GM21723 (cell line): Measurements from ENCODE around the gene ADRA1B.
"Not testable (repeated sequence)": the region's sequence is repeated elsewhere in the genome, so short reads cannot be mapped to it uniquely, and the experiment has no call there.

Experiments used
- ATAC-seq: cut with Tn5 transposase; IDR thresholded peaks from one replicate; pipeline ENCODE4 v1.9.1; 2021; ENCODE audit warnings: mild to moderate bottlenecking, moderate library complexity; ENCODE audit not compliant: unreplicated experiment

ADRA1B gene

GRCh38 chr5:159965031-159965837, 49.0 kb downstream of the ADRA1B start:
- ATAC-seq = no peak

- ATAC-seq = not testable (repeated sequence)
Measured at GRCh38 chr5:159965838-159966128, 49.5 kb downstream of the ADRA1B start.

GRCh38 chr5:159969966-159970365, 53.7 kb downstream of the ADRA1B start:
- no peak for ATAC-seq

- no peak for ATAC-seq
Measured at GRCh38 chr5:159971038-159971437, 54.8 kb downstream of the ADRA1B start.

- no peak for ATAC-seq
Measured at GRCh38 chr5:159971514-159971913, 55.2 kb downstream of the ADRA1B start.

GRCh38 chr5:159971931-159972461, 55.7 kb downstream of the ADRA1B start:
- ATAC-seq = no peak

GRCh38 chr5:159972538-159973362, 56.5 kb downstream of the ADRA1B start:
- ATAC-seq = no peak

- no peak for ATAC-seq
Measured at GRCh38 chr5:159975462-159976019, 59.3 kb downstream of the ADRA1B start.

GRCh38 chr5:159976921-159977320, 60.6 kb downstream of the ADRA1B start:
- no peak for ATAC-seq

GRCh38 chr5:159978358-159978757, 62.1 kb downstream of the ADRA1B start:
- no peak for ATAC-seq

- ATAC-seq = no peak
Measured at GRCh38 chr5:159982421-159983173, 66.3 kb downstream of the ADRA1B start.

- ATAC-seq = peak; percentile 95
Measured at GRCh38 chr5:159987031-159987674, 70.9 kb downstream of the ADRA1B start.

- no peak for ATAC-seq
Measured at GRCh38 chr5:159990506-159990905, 74.2 kb downstream of the ADRA1B start.

GRCh38 chr5:159992566-159992965, 76.3 kb downstream of the ADRA1B start:
- ATAC-seq = no peak

GRCh38 chr5:159993194-159993593, 76.9 kb downstream of the ADRA1B start:
- no peak for ATAC-seq

- no peak for ATAC-seq
Measured at GRCh38 chr5:159995907-159996306, 79.6 kb downstream of the ADRA1B start.

GRCh38 chr5:160001457-160001856, 85.2 kb downstream of the ADRA1B start:
- no peak for ATAC-seq

- ATAC-seq = no peak
Measured at GRCh38 chr5:160007514-160007913, 91.2 kb downstream of the ADRA1B start.

- ATAC-seq = peak; percentile 17
Measured at GRCh38 chr5:160008529-160008876, 92.2 kb downstream of the ADRA1B start.

GRCh38 chr5:160008877-160009590, 92.8 kb downstream of the ADRA1B start, which contains the start of gene TTC1:
Gene TTC1 (plus strand): TSS chr5:160009139. CDS start chr5:160010529, 1,390 bp downstream.
- peak; percentile 100 for ATAC-seq
